Adrenal gland (tissue), 5 donors: ENCODE results near the gene UFSP2.

Experiments used
- POLR2A ChIP-seq, 2 donors: fragments of 450-650 bp; IDR thresholded peaks; one replicate each; pipeline ENCODE4 v1.6.1; 2017; ENCODE audit warnings: antibody characterized with exemption in 2 of 2, mild to moderate bottlenecking in 2 of 2, moderate library complexity in 1 of 2
- TF ChIP-seq, protein P1 (sequence below), 6 experiments: fragments of 450-650 bp in 4 of 6; fragments of 200-600 bp in 2 of 6; sonication (generic) in 1 of 6; IDR thresholded peaks; 1 replicate in 5 of 6; 2 replicates in 1 of 6; pipeline versions ENCODE4 v1.5.1 to v1.8.0; 2016 to 2021; ENCODE audit warnings: antibody characterized with exemption in 6 of 6, mild to moderate bottlenecking in 2 of 6, moderate library complexity in 1 of 6
- donor health status: DM: no; HTN: no; CAD: no.

- TF ChIP-seq, protein P1, sequence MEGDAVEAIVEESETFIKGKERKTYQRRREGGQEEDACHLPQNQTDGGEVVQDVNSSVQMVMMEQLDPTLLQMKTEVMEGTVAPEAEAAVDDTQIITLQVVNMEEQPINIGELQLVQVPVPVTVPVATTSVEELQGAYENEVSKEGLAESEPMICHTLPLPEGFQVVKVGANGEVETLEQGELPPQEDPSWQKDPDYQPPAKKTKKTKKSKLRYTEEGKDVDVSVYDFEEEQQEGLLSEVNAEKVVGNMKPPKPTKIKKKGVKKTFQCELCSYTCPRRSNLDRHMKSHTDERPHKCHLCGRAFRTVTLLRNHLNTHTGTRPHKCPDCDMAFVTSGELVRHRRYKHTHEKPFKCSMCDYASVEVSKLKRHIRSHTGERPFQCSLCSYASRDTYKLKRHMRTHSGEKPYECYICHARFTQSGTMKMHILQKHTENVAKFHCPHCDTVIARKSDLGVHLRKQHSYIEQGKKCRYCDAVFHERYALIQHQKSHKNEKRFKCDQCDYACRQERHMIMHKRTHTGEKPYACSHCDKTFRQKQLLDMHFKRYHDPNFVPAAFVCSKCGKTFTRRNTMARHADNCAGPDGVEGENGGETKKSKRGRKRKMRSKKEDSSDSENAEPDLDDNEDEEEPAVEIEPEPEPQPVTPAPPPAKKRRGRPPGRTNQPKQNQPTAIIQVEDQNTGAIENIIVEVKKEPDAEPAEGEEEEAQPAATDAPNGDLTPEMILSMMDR (IDR thresholded peaks at IDR 0.05) = no peak
- TF ChIP-seq POLR2A (IDR thresholded peaks at IDR 0.05) = no peak
Measured at GRCh38 chr4:185470501-185471195, 44.9 kb upstream of the UFSP2 start.
